ENCODE data around the gene TMED10.
"Not testable (repeated sequence)": the region's sequence is repeated elsewhere in the genome, so short reads cannot be mapped to it uniquely, and the experiment has no call there.

Gene TMED10

GRCh38 chr14:75184492-75184891, 8.1 kb upstream of the TMED10 start:
- peaks cover 24% of the 10 kb centered on the region for H3K27me3 Mint-ChIP-seq (ENCODE audit: low read depth)
- H3K4me1 Mint-ChIP-seq (ENCODE audit: low read depth): peaks cover 16% of the 10 kb centered on the region
- no peaks in the 10 kb centered on the region for H3K9me3 Mint-ChIP-seq
- no peak overlapping the region for H3K27ac Mint-ChIP-seq
- H3K36me3 Mint-ChIP-seq (ENCODE audit: low read depth): no peaks in the 10 kb centered on the region
- DNase-seq (ENCODE audit: low spot score): no peak
- H3K4me3 Mint-ChIP-seq: no peak overlapping the region

- no peak overlapping the region for H3K4me3 Mint-ChIP-seq
- peaks cover 16% of the 10 kb centered on the region for H3K4me1 Mint-ChIP-seq (ENCODE audit: low read depth)
- DNase-seq (ENCODE audit: low spot score): no peak
- H3K27ac Mint-ChIP-seq: no peak overlapping the region
- H3K9me3 Mint-ChIP-seq: no peaks in the 10 kb centered on the region
- no peaks in the 10 kb centered on the region for H3K36me3 Mint-ChIP-seq (ENCODE audit: low read depth)
- peaks cover 22% of the 10 kb centered on the region for H3K27me3 Mint-ChIP-seq (ENCODE audit: low read depth)
Measured at GRCh38 chr14:75184039-75184438, 7.6 kb upstream of the TMED10 start.

GRCh38 chr14:75183225-75183624, 6.8 kb upstream of the TMED10 start:
- DNase-seq (ENCODE audit: low spot score): no peak
- H3K36me3 Mint-ChIP-seq (ENCODE audit: low read depth): no peaks in the 10 kb centered on the region
- H3K27me3 Mint-ChIP-seq (ENCODE audit: low read depth): peaks cover 20% of the 10 kb centered on the region
- H3K27ac Mint-ChIP-seq: no peak overlapping the region
- peaks cover 16% of the 10 kb centered on the region for H3K4me1 Mint-ChIP-seq (ENCODE audit: low read depth)
- H3K9me3 Mint-ChIP-seq: no peaks in the 10 kb centered on the region
- no peak overlapping the region for H3K4me3 Mint-ChIP-seq

GRCh38 chr14:75182821-75183220, 6.4 kb upstream of the TMED10 start:
- Mint-ChIP-seq H3K4me3 (no peak overlapping the region), H3K9me3 (no peaks in the 10 kb centered on the region), H3K27me3 (ENCODE audit: low read depth) (peaks cover 19% of the 10 kb centered on the region), H3K4me1 (ENCODE audit: low read depth) (peaks cover 17% of the 10 kb centered on the region), H3K36me3 (ENCODE audit: low read depth) (no peaks in the 10 kb centered on the region), H3K27ac (no peak overlapping the region)
- DNase-seq (ENCODE audit: low spot score): no peak

- not testable (repeated sequence) for DNase-seq (ENCODE audit: low spot score); H3K36me3 Mint-ChIP-seq (ENCODE audit: low read depth); H3K27ac Mint-ChIP-seq; H3K9me3 Mint-ChIP-seq; H3K4me3 Mint-ChIP-seq
- peaks cover 19% of the 10 kb centered on the region for H3K27me3 Mint-ChIP-seq (ENCODE audit: low read depth)
- H3K4me1 Mint-ChIP-seq (ENCODE audit: low read depth): peaks cover 20% of the 10 kb centered on the region
Measured at GRCh38 chr14:75182163-75182562, 5.8 kb upstream of the TMED10 start.

- no peaks in the 10 kb centered on the region for H3K36me3 Mint-ChIP-seq (ENCODE audit: low read depth)
- no peak overlapping the region for H3K4me3 Mint-ChIP-seq
- DNase-seq (ENCODE audit: low spot score): no peak
- H3K9me3 Mint-ChIP-seq: no peaks in the 10 kb centered on the region
- H3K4me1 Mint-ChIP-seq (ENCODE audit: low read depth): peaks cover 19% of the 10 kb centered on the region
- peaks cover 15% of the 10 kb centered on the region for H3K27me3 Mint-ChIP-seq (ENCODE audit: low read depth)
- H3K27ac Mint-ChIP-seq: no peak overlapping the region
Measured at GRCh38 chr14:75181293-75182062, 5.1 kb upstream of the TMED10 start.

GRCh38 chr14:75175677-75176141, 703 bp downstream of the TMED10 start:
- Mint-ChIP-seq H3K4me3 (peak overlapping the region; percentile 89), H3K36me3 (ENCODE audit: low read depth) (peaks cover 19% of the 10 kb centered on the region), H3K27ac (peak overlapping the region; percentile 97), H3K9me3 (no peaks in the 10 kb centered on the region), H3K4me1 (ENCODE audit: low read depth) (peaks cover 37% of the 10 kb centered on the region), H3K27me3 (ENCODE audit: low read depth) (peaks cover 7% of the 10 kb centered on the region)
- no peak for DNase-seq (ENCODE audit: low spot score)

GRCh38 chr14:75174066-75174465, 2.3 kb downstream of the TMED10 start:
- H3K9me3 Mint-ChIP-seq: no peaks in the 10 kb centered on the region
- H3K27me3 Mint-ChIP-seq (ENCODE audit: low read depth): peaks cover 2% of the 10 kb centered on the region
- H3K4me1 Mint-ChIP-seq (ENCODE audit: low read depth): peaks cover 48% of the 10 kb centered on the region
- no peak overlapping the region for H3K27ac Mint-ChIP-seq
- H3K36me3 Mint-ChIP-seq (ENCODE audit: low read depth): peaks cover 19% of the 10 kb centered on the region
- peak overlapping the region; percentile 89 for H3K4me3 Mint-ChIP-seq
- no peak for DNase-seq (ENCODE audit: low spot score)

GRCh38 chr14:75170772-75171171, 5.6 kb downstream of the TMED10 start:
- no peak for DNase-seq (ENCODE audit: low spot score)
- no peaks in the 10 kb centered on the region for H3K27me3 Mint-ChIP-seq (ENCODE audit: low read depth)
- no peak overlapping the region for H3K27ac Mint-ChIP-seq
- peaks cover 67% of the 10 kb centered on the region for H3K4me1 Mint-ChIP-seq (ENCODE audit: low read depth)
- H3K36me3 Mint-ChIP-seq (ENCODE audit: low read depth): peaks cover 26% of the 10 kb centered on the region
- no peaks in the 10 kb centered on the region for H3K9me3 Mint-ChIP-seq
- no peak overlapping the region for H3K4me3 Mint-ChIP-seq

- H3K4me3 Mint-ChIP-seq: peak overlapping the region; percentile 44
- H3K9me3 Mint-ChIP-seq: no peaks in the 10 kb centered on the region
- peaks cover 59% of the 10 kb centered on the region for H3K4me1 Mint-ChIP-seq (ENCODE audit: low read depth)
- DNase-seq (ENCODE audit: low spot score): no peak
- no peaks in the 10 kb centered on the region for H3K27me3 Mint-ChIP-seq (ENCODE audit: low read depth)
- peak overlapping the region; percentile 22 for H3K27ac Mint-ChIP-seq
- peaks cover 16% of the 10 kb centered on the region for H3K36me3 Mint-ChIP-seq (ENCODE audit: low read depth)
Measured at GRCh38 chr14:75168586-75169335, 7.7 kb downstream of the TMED10 start.

GRCh38 chr14:75167325-75167724, 9.1 kb downstream of the TMED10 start:
- Mint-ChIP-seq H3K4me1 (ENCODE audit: low read depth) (peaks cover 61% of the 10 kb centered on the region), H3K36me3 (ENCODE audit: low read depth) (peaks cover 19% of the 10 kb centered on the region), H3K4me3 (no peak overlapping the region), H3K27me3 (ENCODE audit: low read depth) (no peaks in the 10 kb centered on the region), H3K9me3 (no peaks in the 10 kb centered on the region), H3K27ac (no peak overlapping the region)
- DNase-seq (ENCODE audit: low spot score): no peak

GRCh38 chr14:75165586-75166391, 10.6 kb downstream of the TMED10 start:
- DNase-seq (ENCODE audit: low spot score): no peak
- Mint-ChIP-seq H3K27me3 (ENCODE audit: low read depth) (no peaks in the 10 kb centered on the region), H3K4me1 (ENCODE audit: low read depth) (peaks cover 65% of the 10 kb centered on the region), H3K4me3 (no peak overlapping the region), H3K9me3 (no peaks in the 10 kb centered on the region), H3K27ac (no peak overlapping the region), H3K36me3 (ENCODE audit: low read depth) (peaks cover 20% of the 10 kb centered on the region)

- no peak overlapping the region for H3K4me3 Mint-ChIP-seq
- peaks cover 22% of the 10 kb centered on the region for H3K36me3 Mint-ChIP-seq (ENCODE audit: low read depth)
- DNase-seq (ENCODE audit: low spot score): no peak
- H3K4me1 Mint-ChIP-seq (ENCODE audit: low read depth): peaks cover 67% of the 10 kb centered on the region
- H3K27ac Mint-ChIP-seq: no peak overlapping the region
- H3K27me3 Mint-ChIP-seq (ENCODE audit: low read depth): no peaks in the 10 kb centered on the region
- no peaks in the 10 kb centered on the region for H3K9me3 Mint-ChIP-seq
Measured at GRCh38 chr14:75164809-75165208, 11.6 kb downstream of the TMED10 start.

- H3K36me3 Mint-ChIP-seq (ENCODE audit: low read depth): peaks cover 21% of the 10 kb centered on the region
- H3K27me3 Mint-ChIP-seq (ENCODE audit: low read depth): no peaks in the 10 kb centered on the region
- no peak for DNase-seq (ENCODE audit: low spot score)
- peaks cover 67% of the 10 kb centered on the region for H3K4me1 Mint-ChIP-seq (ENCODE audit: low read depth)
- H3K4me3 Mint-ChIP-seq: no peak overlapping the region
- H3K9me3 Mint-ChIP-seq: no peaks in the 10 kb centered on the region
- H3K27ac Mint-ChIP-seq: no peak overlapping the region
Measured at GRCh38 chr14:75163677-75164076, 12.7 kb downstream of the TMED10 start.
